ENCODE measurements around the gene LEFTY2. TPM values are rescaled to one million over a fixed set of nuclear protein-coding genes. Genes with fewer than 3 reads are reported as not detected.

LEFTY2 gene
- total and polyA plus RNA-seq, 9 of the 15 experiments (the other 6 are each of a cell fraction or from before 2014, with no cell fraction given): 0.04 to 0.14 TPM; not detected in 7

DNA sequence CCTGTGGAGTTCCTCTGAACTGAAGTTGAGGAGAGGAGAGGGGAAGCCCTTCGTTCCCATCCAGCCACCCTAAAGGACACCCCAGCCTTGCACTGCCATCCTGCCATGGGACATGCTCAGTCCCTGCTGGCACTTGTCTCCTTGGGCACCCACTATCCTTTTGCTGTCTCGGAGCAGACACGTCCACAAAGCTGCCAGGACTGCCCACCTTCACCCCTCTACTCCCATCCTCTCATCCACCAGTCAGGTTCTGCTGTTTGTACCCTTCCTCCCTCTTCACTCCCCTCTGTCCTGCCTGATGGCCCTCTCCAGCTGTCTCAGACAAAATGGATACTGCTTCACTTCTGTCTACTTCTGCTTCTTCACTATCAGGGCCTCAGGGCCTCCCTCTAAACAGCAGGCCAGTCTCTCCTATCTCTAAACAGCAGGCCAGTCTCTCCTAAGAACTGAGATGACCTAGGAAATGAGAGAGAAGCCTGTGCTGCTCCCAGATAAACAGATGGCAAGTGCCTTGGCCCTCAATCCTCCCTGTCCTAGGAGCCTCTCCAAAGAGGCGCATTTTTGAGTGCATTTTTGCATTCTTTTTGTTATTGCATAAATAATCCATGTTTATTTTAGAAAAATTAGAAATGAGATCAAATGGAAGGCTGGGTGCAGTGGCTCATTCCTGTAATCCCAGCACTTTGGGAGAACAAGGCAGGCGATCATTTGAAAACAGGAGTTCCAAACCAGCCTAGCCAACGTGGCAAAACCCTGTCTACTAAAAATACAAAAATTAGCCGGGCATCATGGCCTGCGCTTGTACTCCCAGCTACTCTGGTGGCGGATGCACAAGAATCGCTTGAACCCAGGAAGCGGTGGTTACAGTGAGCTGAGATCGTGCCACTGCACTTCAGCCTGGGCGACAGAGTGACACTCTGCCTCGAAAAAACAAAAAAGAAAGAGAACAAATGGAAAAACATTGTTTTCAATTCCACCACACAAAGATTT lies 12.5 kb downstream of the LEFTY2 start (continued):
- TF ChIP-seq MITF (IDR thresholded peaks at IDR 0.05) (0 out of 2 replicates have a peak, but pooled peaks have one; percentile 39), ZBTB2 (IDR thresholded peaks at IDR 0.05) (peak; percentile 89), SAP30 (IDR thresholded peaks at IDR 0.05; ENCODE audit: borderline replicate concordance, insufficient read depth, low read depth, low read length, poor library complexity, severe bottlenecking) (no peak), HNRNPUL1 (IDR thresholded peaks at IDR 0.05; ENCODE audit: low read length) (0 out of 2 replicates have a peak, but pooled peaks have one; percentile 22), ZZZ3 (IDR thresholded peaks at IDR 0.05) (no peak), DMBX1 (CRISPR knock-in tag; IDR thresholded peaks at IDR 0.05; ENCODE audit: borderline replicate concordance) (peak; percentile 98), SPI1 (IDR thresholded peaks at IDR 0.05; ENCODE audit: borderline replicate concordance, low read depth, low read length) (peak; percentile 80), ELF2 (CRISPR knock-in tag; IDR thresholded peaks at IDR 0.05) (peak; percentile 56; the same call in 1 of the 2 replicates), MXI1 (IDR thresholded peaks at IDR 0.05; ENCODE audit: low read depth, low read length) (peak; percentile 90), KLF6 (CRISPR knock-in tag; IDR thresholded peaks at IDR 0.05; ENCODE audit: borderline replicate concordance) (peak; percentile 84; the same call in 1 of the 2 replicates), ZNF764 (CRISPR knock-in tag; IDR thresholded peaks at IDR 0.05; ENCODE audit: low read depth) (no peak), HLTF (IDR thresholded peaks at IDR 0.05) (peak; percentile 97), CBX5 (IDR thresholded peaks at IDR 0.05; ENCODE audit: borderline replicate concordance, low read depth) (no peak), ZNF830 (CRISPR knock-in tag; IDR thresholded peaks at IDR 0.05) (peak; percentile 63), GABPB2 (CRISPR knock-in tag; conservative IDR thresholded peaks at IDR 0.05) (no peak), FOXP1 (CRISPR knock-in tag; IDR thresholded peaks at IDR 0.05) (peak; percentile 59; the same call in 1 of the 2 replicates), NR4A1 (CRISPR knock-in tag; IDR thresholded peaks at IDR 0.05) (peak; percentile 90; the same call in 1 of the 2 replicates), NR4A1 (tag; IDR thresholded peaks at IDR 0.05) (peak; percentile 98)
- TF ChIP-seq, protein P1, sequence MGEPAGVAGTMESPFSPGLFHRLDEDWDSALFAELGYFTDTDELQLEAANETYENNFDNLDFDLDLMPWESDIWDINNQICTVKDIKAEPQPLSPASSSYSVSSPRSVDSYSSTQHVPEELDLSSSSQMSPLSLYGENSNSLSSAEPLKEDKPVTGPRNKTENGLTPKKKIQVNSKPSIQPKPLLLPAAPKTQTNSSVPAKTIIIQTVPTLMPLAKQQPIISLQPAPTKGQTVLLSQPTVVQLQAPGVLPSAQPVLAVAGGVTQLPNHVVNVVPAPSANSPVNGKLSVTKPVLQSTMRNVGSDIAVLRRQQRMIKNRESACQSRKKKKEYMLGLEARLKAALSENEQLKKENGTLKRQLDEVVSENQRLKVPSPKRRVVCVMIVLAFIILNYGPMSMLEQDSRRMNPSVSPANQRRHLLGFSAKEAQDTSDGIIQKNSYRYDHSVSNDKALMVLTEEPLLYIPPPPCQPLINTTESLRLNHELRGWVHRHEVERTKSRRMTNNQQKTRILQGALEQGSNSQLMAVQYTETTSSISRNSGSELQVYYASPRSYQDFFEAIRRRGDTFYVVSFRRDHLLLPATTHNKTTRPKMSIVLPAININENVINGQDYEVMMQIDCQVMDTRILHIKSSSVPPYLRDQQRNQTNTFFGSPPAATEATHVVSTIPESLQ (CRISPR knock-in tag; IDR thresholded peaks at IDR 0.05): no peak
- TF ChIP-seq, protein P2, sequence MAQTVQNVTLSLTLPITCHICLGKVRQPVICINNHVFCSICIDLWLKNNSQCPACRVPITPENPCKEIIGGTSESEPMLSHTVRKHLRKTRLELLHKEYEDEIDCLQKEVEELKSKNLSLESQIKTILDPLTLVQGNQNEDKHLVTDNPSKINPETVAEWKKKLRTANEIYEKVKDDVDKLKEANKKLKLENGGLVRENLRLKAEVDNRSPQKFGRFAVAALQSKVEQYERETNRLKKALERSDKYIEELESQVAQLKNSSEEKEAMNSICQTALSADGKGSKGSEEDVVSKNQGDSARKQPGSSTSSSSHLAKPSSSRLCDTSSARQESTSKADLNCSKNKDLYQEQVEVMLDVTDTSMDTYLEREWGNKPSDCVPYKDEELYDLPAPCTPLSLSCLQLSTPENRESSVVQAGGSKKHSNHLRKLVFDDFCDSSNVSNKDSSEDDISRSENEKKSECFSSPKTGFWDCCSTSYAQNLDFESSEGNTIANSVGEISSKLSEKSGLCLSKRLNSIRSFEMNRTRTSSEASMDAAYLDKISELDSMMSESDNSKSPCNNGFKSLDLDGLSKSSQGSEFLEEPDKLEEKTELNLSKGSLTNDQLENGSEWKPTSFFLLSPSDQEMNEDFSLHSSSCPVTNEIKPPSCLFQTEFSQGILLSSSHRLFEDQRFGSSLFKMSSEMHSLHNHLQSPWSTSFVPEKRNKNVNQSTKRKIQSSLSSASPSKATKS (CRISPR knock-in tag; IDR thresholded peaks at IDR 0.05): no peak; the same call in 1 of the 2 replicates
